DOHH2 (cell line): ENCODE data around the gene NUMBL.

Source experiments
- H3F3A ChIP-seq: fragments of 200-600 bp; sonication (generic), shearing (Covaris generic); 2 replicates; pipeline ENCODE4 v1.6.0; 2016; ENCODE audit warnings: antibody characterized with exemption, mild to moderate bottlenecking; ENCODE audit not compliant: control insufficient read depth, insufficient read depth
- H3K27ac ChIP-seq: fragments of 200-600 bp; sonication (generic); 2 replicates; pipeline ENCODE4 v1.5.1; 2014; ENCODE audit warnings: low read depth, mild to moderate bottlenecking, low read length, moderate library complexity
- H3K27me3 ChIP-seq: fragments of 200-600 bp; sonication (generic); 2 replicates; pipeline ENCODE4 v1.6.1; 2014; ENCODE audit warnings: mild to moderate bottlenecking, low read length, mixed read lengths; ENCODE audit not compliant: control insufficient read depth
- H3K36me3 ChIP-seq: fragments of 200-600 bp; sonication (generic); 2 replicates; pipeline ENCODE4 v1.6.1; 2014; ENCODE audit warnings: mild to moderate bottlenecking, low read length, moderate library complexity, mixed read lengths; ENCODE audit not compliant: control insufficient read depth
- H3K4me1 ChIP-seq: fragments of 200-600 bp; sonication (generic); 2 replicates; pipeline ENCODE4 v1.6.1; 2014; ENCODE audit warnings: mild to moderate bottlenecking, low read length, mixed read lengths; ENCODE audit not compliant: control insufficient read depth
- H3K4me2 ChIP-seq: fragments of 200-600 bp; sonication (generic); 2 replicates; pipeline ENCODE4 v1.6.0; 2014; ENCODE audit warnings: mild to moderate bottlenecking, low read length, moderate library complexity
- H3K4me3 ChIP-seq: fragments of 200-600 bp; sonication (generic); 2 replicates; pipeline ENCODE4 v1.5.1; 2014; ENCODE audit warnings: mild to moderate bottlenecking, low read length, mixed read lengths
- H3K79me2 ChIP-seq: fragments of 200-600 bp; sonication (generic); 2 replicates; pipeline ENCODE4 v1.6.1; 2014; ENCODE audit warnings: mild to moderate bottlenecking, low read length, mixed read lengths; ENCODE audit not compliant: control insufficient read depth
- H3K9me2 ChIP-seq: fragments of 200-600 bp; sonication (generic); replicated peaks from 2 replicates; pipeline ENCODE4 v1.6.1; 2014; ENCODE audit warnings: mild to moderate bottlenecking, low read length, mixed read lengths; ENCODE audit not compliant: control insufficient read depth
- H3K9me3 ChIP-seq: fragments of 200-600 bp; sonication (generic); 2 replicates; pipeline ENCODE4 v1.6.1; 2014; ENCODE audit warnings: antibody characterized with exemption, low read length, mixed read lengths; ENCODE audit not compliant: control insufficient read depth, insufficient read depth
- H4K20me1 ChIP-seq: fragments of 200-600 bp; sonication (generic); 2 replicates; pipeline ENCODE4 v1.6.0; 2014; ENCODE audit warnings: low read depth, mild to moderate bottlenecking, antibody characterized with exemption, low read length, moderate library complexity; ENCODE audit not compliant: control insufficient read depth, insufficient read depth
- EZH2phosphoT487 ChIP-seq: fragments of 200-600 bp; sonication (generic); IDR thresholded peaks from 2 replicates; pipeline ENCODE4 v1.6.1; 2017; ENCODE audit warnings: borderline replicate concordance, mild to moderate bottlenecking, antibody characterized with exemption, low read length, moderate library complexity, mixed read lengths
- TF ChIP-seq, protein P1 (sequence below): fragments of 200-600 bp; sonication (generic); IDR thresholded peaks from one replicate; pipeline ENCODE4 v1.5.1; 2014; ENCODE audit warnings: antibody characterized with exemption, mild to moderate bottlenecking, low read depth, low read length; ENCODE audit not compliant: poor library complexity, severe bottlenecking

The NUMBL gene

DNA sequence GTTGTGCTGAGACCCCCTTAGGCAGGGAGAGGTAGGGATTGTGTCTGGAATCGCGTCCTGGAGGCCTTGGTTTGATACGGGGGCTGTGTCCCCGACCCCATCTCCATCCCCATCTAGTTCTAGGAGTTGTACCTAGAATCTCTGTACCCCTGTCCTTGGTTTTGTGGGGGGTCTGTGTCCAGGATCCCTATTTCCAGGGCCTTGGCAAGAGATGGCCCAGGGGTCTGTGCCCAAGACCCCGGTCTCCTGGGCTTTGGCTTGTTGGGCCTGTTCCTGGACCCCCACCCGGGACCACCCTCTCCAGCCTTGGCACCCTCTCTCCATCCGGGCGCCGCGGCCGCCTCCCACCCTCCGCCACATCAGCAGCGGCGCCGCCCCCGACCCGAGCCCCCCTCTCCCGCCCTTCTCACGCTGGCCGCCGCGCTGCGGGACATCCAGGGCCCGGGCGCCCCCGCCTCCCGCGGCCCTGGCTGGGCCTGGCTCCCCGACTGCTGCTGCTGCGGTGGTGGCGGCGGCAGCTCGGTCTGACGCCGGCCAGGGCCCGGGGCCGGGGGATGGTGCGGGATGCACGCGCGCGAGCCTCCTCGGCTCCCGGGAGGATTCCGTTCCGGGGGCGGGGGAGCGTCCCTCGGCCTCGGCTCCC is at the start of gene NUMBL:
TSS of gene NUMBL (minus strand) at position 602 of the 643 bp plus-strand sequence. CDS start at position 434, 168 bp downstream.
- Histone ChIP-seq H3K4me2 (peak within 1 kb of the TSS; percentile 90), H3K9me3 (no peaks in the 10 kb centered on the region), H3K4me1 (peaks cover 36% of the 10 kb centered on the region), H3K79me2 (no peaks in the 10 kb centered on the region), H3K27ac (no peak within 1 kb of the TSS), H3K36me3 (no peaks in the 10 kb centered on the region), H4K20me1 (0 out of 2 replicates have a peak, but pooled peaks cover 3% of the 10 kb centered on the region), H3K9me2 (no peaks in the 10 kb centered on the region), H3K4me3 (peak within 1 kb of the TSS; percentile 85), H3K27me3 (no peaks in the 10 kb centered on the region), H3F3A (no peaks in the 10 kb centered on the region)
- no peak for TF ChIP-seq EZH2phosphoT487
- TF ChIP-seq, protein P1, sequence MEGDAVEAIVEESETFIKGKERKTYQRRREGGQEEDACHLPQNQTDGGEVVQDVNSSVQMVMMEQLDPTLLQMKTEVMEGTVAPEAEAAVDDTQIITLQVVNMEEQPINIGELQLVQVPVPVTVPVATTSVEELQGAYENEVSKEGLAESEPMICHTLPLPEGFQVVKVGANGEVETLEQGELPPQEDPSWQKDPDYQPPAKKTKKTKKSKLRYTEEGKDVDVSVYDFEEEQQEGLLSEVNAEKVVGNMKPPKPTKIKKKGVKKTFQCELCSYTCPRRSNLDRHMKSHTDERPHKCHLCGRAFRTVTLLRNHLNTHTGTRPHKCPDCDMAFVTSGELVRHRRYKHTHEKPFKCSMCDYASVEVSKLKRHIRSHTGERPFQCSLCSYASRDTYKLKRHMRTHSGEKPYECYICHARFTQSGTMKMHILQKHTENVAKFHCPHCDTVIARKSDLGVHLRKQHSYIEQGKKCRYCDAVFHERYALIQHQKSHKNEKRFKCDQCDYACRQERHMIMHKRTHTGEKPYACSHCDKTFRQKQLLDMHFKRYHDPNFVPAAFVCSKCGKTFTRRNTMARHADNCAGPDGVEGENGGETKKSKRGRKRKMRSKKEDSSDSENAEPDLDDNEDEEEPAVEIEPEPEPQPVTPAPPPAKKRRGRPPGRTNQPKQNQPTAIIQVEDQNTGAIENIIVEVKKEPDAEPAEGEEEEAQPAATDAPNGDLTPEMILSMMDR, result no peak

DNA sequence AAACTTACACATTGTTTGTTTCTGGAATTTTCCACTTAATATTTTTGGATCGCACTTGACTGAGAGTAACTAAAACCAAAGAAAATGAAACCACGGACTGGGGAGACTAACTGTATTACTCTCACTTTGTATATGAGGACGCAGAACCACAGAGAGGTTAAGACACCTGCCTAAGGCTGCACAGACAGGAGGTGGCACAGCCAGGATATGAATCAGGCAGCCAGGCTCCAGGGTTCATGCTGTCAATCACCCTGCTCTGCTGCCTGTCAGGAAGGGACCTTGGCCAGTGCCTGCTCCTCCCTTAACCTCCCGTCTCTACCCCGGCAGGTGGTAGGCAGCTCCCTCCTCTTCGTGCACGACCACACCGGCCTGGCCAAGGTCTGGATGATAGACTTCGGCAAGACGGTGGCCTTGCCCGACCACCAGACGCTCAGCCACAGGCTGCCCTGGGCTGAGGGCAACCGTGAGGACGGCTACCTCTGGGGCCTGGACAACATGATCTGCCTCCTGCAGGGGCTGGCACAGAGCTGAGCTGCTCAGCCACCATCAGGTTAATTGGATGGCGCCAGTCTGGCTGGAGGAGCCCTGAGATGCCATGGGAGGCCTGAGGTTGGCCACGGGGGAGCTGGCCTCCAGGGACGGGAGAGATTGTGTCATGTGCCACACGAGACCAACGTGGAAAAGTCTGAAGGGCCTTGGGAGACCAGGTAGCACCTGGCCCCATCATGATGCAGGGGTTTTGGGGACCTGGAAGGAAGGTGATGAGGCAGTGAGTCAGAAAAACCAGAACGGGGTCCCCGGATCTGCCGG is 48.8 kb upstream of the NUMBL start:
- H3K9me3 ChIP-seq, result no peaks in the 10 kb centered on the region
- TF ChIP-seq, protein P1, result no peak
- no peak for TF ChIP-seq EZH2phosphoT487
- H3K36me3 ChIP-seq, result 0 out of 2 replicates have a peak, but pooled peaks cover 3% of the 10 kb centered on the region
- H3K4me3 ChIP-seq, result no peak overlapping the region
- H3K79me2 ChIP-seq, result no peaks in the 10 kb centered on the region
- no peaks in the 10 kb centered on the region for H3K4me1 ChIP-seq
- no peak overlapping the region for H3K4me2 ChIP-seq
- H3F3A ChIP-seq, result no peaks in the 10 kb centered on the region
- H4K20me1 ChIP-seq, result no peaks in the 10 kb centered on the region
- H3K9me2 ChIP-seq, result no peaks in the 10 kb centered on the region
- no peaks in the 10 kb centered on the region for H3K27me3 ChIP-seq
- no peak overlapping the region for H3K27ac ChIP-seq

DNA sequence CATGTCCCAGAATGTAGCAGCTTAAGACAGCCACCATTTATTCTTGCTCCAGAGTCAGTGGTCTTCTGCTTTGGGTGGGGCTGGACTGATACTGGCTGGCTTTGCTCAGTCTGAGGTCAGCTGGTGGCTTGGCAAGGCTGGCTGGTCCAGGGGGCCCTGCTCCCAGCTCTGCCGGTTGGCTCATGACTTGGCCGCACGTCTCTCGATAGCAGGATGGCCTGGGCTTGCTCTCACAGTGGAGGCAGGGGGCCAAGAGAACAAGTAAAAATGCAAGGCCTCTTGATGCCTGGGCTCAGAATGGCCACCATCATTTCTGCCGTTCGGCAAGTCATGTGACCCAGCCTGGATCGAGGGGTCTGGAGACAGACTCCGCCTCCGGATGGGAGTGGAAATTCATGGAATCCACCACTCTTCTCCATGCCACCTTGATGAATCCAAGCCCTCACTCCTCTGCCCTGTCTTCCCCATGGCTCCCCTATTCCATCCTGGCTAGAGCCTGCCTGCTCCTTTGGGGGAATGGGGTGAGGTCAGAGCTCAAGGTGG is 46.7 kb upstream of the NUMBL start:
- TF ChIP-seq, protein P1, result no peak
- TF ChIP-seq EZH2phosphoT487, result no peak
- H3K9me3 ChIP-seq, result no peaks in the 10 kb centered on the region
- H3K27ac ChIP-seq, result no peak overlapping the region
- no peak overlapping the region for H3K4me2 ChIP-seq
- H3K36me3 ChIP-seq, result 0 out of 2 replicates have a peak, but pooled peaks cover 3% of the 10 kb centered on the region
- no peaks in the 10 kb centered on the region for H3K4me1 ChIP-seq
- H3K9me2 ChIP-seq, result no peaks in the 10 kb centered on the region
- H3K4me3 ChIP-seq, result no peak overlapping the region
- H3F3A ChIP-seq, result no peaks in the 10 kb centered on the region
- no peaks in the 10 kb centered on the region for H3K79me2 ChIP-seq
- no peaks in the 10 kb centered on the region for H3K27me3 ChIP-seq
- H4K20me1 ChIP-seq, result no peaks in the 10 kb centered on the region
